IMR-90 (cell line): Measurements from ENCODE around the gene DIP2B. TPM values are rescaled to one million over a fixed set of nuclear protein-coding genes. Genes with fewer than 3 reads are reported as not detected.

Source experiments
- ATAC-seq: fragments of 200-7000 bp; cut with Tn5 transposase; 2 replicates; pipeline ENCODE4 v1.9.1; 2020; ENCODE audit warnings: low read depth, mild to moderate bottlenecking, moderate library complexity
- BruUV-seq: library from RNA; stranded (reverse); fragments of 400-500 nt; replicated peaks from 2 replicates; lab custom pipeline; 2021; lab: Mats Ljungman, UMichigan
- CTCF ChIA-PET: fragments of 300-600 bp; formaldehyde crosslinking; extraction: SDS; loops from one replicate; lab custom pipeline; 2021; ENCODE audit warnings: antibody characterized with exemption; lab: Yijun Ruan, JAX
- POLR2A ChIA-PET: fragments of 300-600 bp; sonication (Branson Sonifier 250); formaldehyde crosslinking; loops from one replicate; lab custom pipeline; 2022; ENCODE audit warnings: antibody characterized with exemption; ENCODE audit not compliant: unreplicated experiment; lab: Charles Lee
- DNase-seq: peaks from one replicate; pipeline ENCODE4 v3.0.0; 2013
- H2AFZ ChIP-seq: replicated peaks from 2 replicates; pipeline ENCODE3; 2013; ENCODE audit warnings: low read length, mild to moderate bottlenecking; ENCODE audit not compliant: poor library complexity
- H2AK5ac ChIP-seq: 2 replicates; pipeline ENCODE4 v1.6.1; 2013; ENCODE audit warnings: low read depth, low read length, inconsistent platforms
- H2AK9ac ChIP-seq: replicated peaks from 2 replicates; pipeline ENCODE3; 2013; ENCODE audit warnings: mild to moderate bottlenecking, low read depth, low read length, moderate library complexity; ENCODE audit not compliant: poor library complexity
- H2BK120ac ChIP-seq: 2 replicates; pipeline ENCODE4 v1.6.1; 2013; ENCODE audit warnings: low read depth, low read length, inconsistent platforms
- H2BK15ac ChIP-seq: 3 replicates; pipeline ENCODE4 v1.6.1; 2013; ENCODE audit warnings: low read depth, low read length, inconsistent platforms
- H2BK20ac ChIP-seq: 2 replicates; pipeline ENCODE4 v1.6.1; 2013; ENCODE audit warnings: low read depth, mild to moderate bottlenecking, inconsistent platforms, low read length, moderate library complexity
- H2BK5ac ChIP-seq: 2 replicates; pipeline ENCODE4 v1.6.1; 2013; ENCODE audit warnings: mild to moderate bottlenecking, low read depth, low read length, inconsistent platforms; ENCODE audit not compliant: poor library complexity, severe bottlenecking
- H3K14ac ChIP-seq: replicated peaks from 2 replicates; pipeline ENCODE4 v1.6.1; 2013; ENCODE audit warnings: low read depth, low read length, inconsistent platforms
- H3K18ac ChIP-seq: 2 replicates; pipeline ENCODE4 v1.6.1; 2013; ENCODE audit warnings: low read depth, low read length, control low read depth
- H3K23ac ChIP-seq: 2 replicates; pipeline ENCODE4 v1.6.1; 2013; ENCODE audit warnings: low read depth, low read length, inconsistent platforms
- H3K27ac ChIP-seq: 2 replicates; pipeline ENCODE4 v1.5.1; 2013; ENCODE audit warnings: mild to moderate bottlenecking, control low read depth, low read length; ENCODE audit not compliant: insufficient read depth
- H3K27me3 ChIP-seq: 2 replicates; pipeline ENCODE4 v1.6.1; 2013; ENCODE audit warnings: low read length; ENCODE audit not compliant: control insufficient read depth, insufficient read depth
- H3K36me3 ChIP-seq: 2 replicates; pipeline ENCODE4 v1.6.1; 2013; ENCODE audit warnings: low read length, mixed read lengths; ENCODE audit not compliant: control insufficient read depth, insufficient read depth
- H3K4ac ChIP-seq: 2 replicates; pipeline ENCODE4 v1.6.1; 2013; ENCODE audit warnings: low read depth, low read length, inconsistent platforms
- H3K4me1 ChIP-seq: 2 replicates; pipeline ENCODE4 v1.6.1; 2013; ENCODE audit warnings: low read length, mixed read lengths; ENCODE audit not compliant: control insufficient read depth, insufficient read depth
- H3K4me2 ChIP-seq: 2 replicates; pipeline ENCODE4 v1.6.1; 2013; ENCODE audit warnings: low read depth, mild to moderate bottlenecking, control low read depth, low read length, moderate library complexity
- H3K4me3 ChIP-seq: 2 replicates; pipeline ENCODE4 v1.5.1; 2013; ENCODE audit warnings: low read depth, mild to moderate bottlenecking, control low read depth, low read length, moderate library complexity; ENCODE audit not compliant: insufficient read depth
- H3K56ac ChIP-seq: 2 replicates; pipeline ENCODE4 v1.6.1; 2013; ENCODE audit warnings: low read length, inconsistent platforms; ENCODE audit not compliant: insufficient read depth; ENCODE audit errors: extremely low read depth
- H3K79me1 ChIP-seq, 2 experiments: 2 replicates each; pipeline ENCODE4 v1.6.1; 2013; ENCODE audit warnings: low read length in 2 of 2, inconsistent platforms in 1 of 2, low read depth in 1 of 2
- H3K9ac ChIP-seq: 2 replicates; pipeline ENCODE4 v1.6.1; 2013; ENCODE audit warnings: low read depth, low read length, control low read depth
- H3K9me1 ChIP-seq: 2 replicates; pipeline ENCODE4 v1.6.1; 2013; ENCODE audit warnings: low read length, inconsistent platforms; ENCODE audit not compliant: insufficient read depth
- H3K9me3 ChIP-seq: 2 replicates; pipeline ENCODE4 v1.6.1; 2013; ENCODE audit warnings: low read length; ENCODE audit not compliant: control insufficient read depth, insufficient read depth
- H4K20me1 ChIP-seq: 2 replicates; pipeline ENCODE4 v1.6.1; 2013; ENCODE audit warnings: low read length, inconsistent platforms; ENCODE audit not compliant: insufficient read depth
- H4K5ac ChIP-seq: 2 replicates; pipeline ENCODE4 v1.6.1; 2013; ENCODE audit warnings: mild to moderate bottlenecking, low read depth, low read length, control low read depth
- H4K8ac ChIP-seq, 2 experiments: 2 replicates each; pipeline ENCODE4 v1.6.1; 2013; ENCODE audit warnings: low read depth in 2 of 2, low read length in 2 of 2, control low read depth in 1 of 2, inconsistent platforms in 1 of 2
- H4K91ac ChIP-seq: 2 replicates; pipeline ENCODE4 v1.6.1; 2013; ENCODE audit warnings: low read depth, low read length, inconsistent platforms; ENCODE audit not compliant: insufficient read depth
- POLR2A ChIP-seq: IDR thresholded peaks from 2 replicates; pipeline ENCODE4 v1.6.1; 2012; ENCODE audit warnings: mild to moderate bottlenecking, low read depth, low read length
- RFX5 ChIP-seq: IDR thresholded peaks from 2 replicates; pipeline ENCODE4 v1.8.0; 2012; ENCODE audit warnings: low read depth, mild to moderate bottlenecking, low read length, moderate library complexity
- SMC3 ChIP-seq: fragments of 150-350 bp; IDR thresholded peaks from 2 replicates; pipeline ENCODE4 v1.6.1; 2016; ENCODE audit warnings: low read depth, mild to moderate bottlenecking, antibody characterized with exemption, low read length, moderate library complexity
- WGBS, 2 experiments: methylation state at CpG; one replicate each; pipeline versions ENCODE4 v1.1.5 to v1.1.7; 2013; ENCODE audit warnings: missing lambda C conversion rate in 2 of 2; ENCODE audit not compliant: insufficient read length in 1 of 2; ENCODE audit errors: extremely low coverage in 2 of 2; 5-methylcytosine and 5-hydroxymethylcytosine counted together
- dilution Hi-C: fragments of 300-500 bp; cut with HindIII; formaldehyde crosslinking; loops from one replicate; pipeline ENCODE4 v1.14.3; 2018; ENCODE audit warnings: low sequenced_read_pairs; ENCODE audit not compliant: unreplicated experiment
- in situ Hi-C: fragments of 300-500 bp; cut with MboI; formaldehyde crosslinking; loops from 3 replicates; pipeline ENCODE4 v1.14.3; 2019; ENCODE audit warnings: low sequenced_read_pairs, inconsistent platforms, mixed read lengths
- intact Hi-C: fragments of 100-400 bp; cut with micrococcal nuclease; formaldehyde crosslinking; loops from 2 replicates; pipeline ENCODE4 v1.10.0; 2022
- polyA plus RNA-seq, 3 experiments: library from polyadenylated mRNA; depleted of rRNA; stranded (reverse); fragments of >200 nt; gene quantifications; 2 replicates each; pipeline ENCODE4 v1.2.3, GENCODE V29; 2012; ENCODE audit warnings: low replicate concordance in 1 of 3
- total RNA-seq: library from RNA; depleted of rRNA; stranded (reverse); fragments of >200 nt; gene quantifications from 2 replicates; pipeline ENCODE4 v1.2.3, GENCODE V29; 2012

The DIP2B gene
- total and polyA plus RNA-seq, 2 of the 4 experiments (the other 2 are of a cell fraction) = 7.7 to 12.9 TPM

GRCh38 chr12:50728417-50728816 is 223.6 kb downstream of the DIP2B start:
- H2AK9ac ChIP-seq = no peak overlapping the region
- peaks cover 34% of the 10 kb centered on the region for H3K36me3 ChIP-seq
- in situ Hi-C loops (no loop called here), intact Hi-C loops (no loop called here), dilution Hi-C loops (no loop called here)
- H3K14ac ChIP-seq = no peak overlapping the region
- no peak overlapping the region for H3K56ac ChIP-seq
- H3K4me1 ChIP-seq = peaks cover 8% of the 10 kb centered on the region
- peaks cover 2% of the 10 kb centered on the region; the same call in 1 of the 2 replicates for H3K9me1 ChIP-seq
- ChIA-PET POLR2A (no interaction called here), CTCF (no interaction called here)
- no peak overlapping the region for H2AFZ ChIP-seq
- H4K8ac ChIP-seq = no peak overlapping the region
- no peak overlapping the region for H3K9ac ChIP-seq
- no peak overlapping the region for H4K5ac ChIP-seq
- H2BK20ac ChIP-seq = no peak overlapping the region
- BruUV-seq = no TSS peak
- no CpG with 5 or more reads among the region's 7 CpGs for WGBS, 2 experiments
- H3K18ac ChIP-seq = no peak overlapping the region
- no peak overlapping the region for H2BK15ac ChIP-seq
- H2BK5ac ChIP-seq = no peak overlapping the region
- DNase-seq (no peak), ATAC-seq (no peak)
- no peak overlapping the region for H4K91ac ChIP-seq
- no peak overlapping the region for H3K4ac ChIP-seq
- no peak overlapping the region for H2AK5ac ChIP-seq
- H3K4me2 ChIP-seq = no peak overlapping the region
- no peaks in the 10 kb centered on the region for H3K9me3 ChIP-seq
- no peak overlapping the region for H3K23ac ChIP-seq
- H3K79me1 ChIP-seq = no peaks in the 10 kb centered on the region
- H3K4me3 ChIP-seq = no peak overlapping the region
- H2BK120ac ChIP-seq = no peak overlapping the region
- H3K27ac ChIP-seq = no peak overlapping the region
- H4K20me1 ChIP-seq = no peaks in the 10 kb centered on the region
- no peak for TF ChIP-seq SMC3
- no peak for TF ChIP-seq RFX5
- no peak for TF ChIP-seq POLR2A
- H3K27me3 ChIP-seq = no peaks in the 10 kb centered on the region
